ENCODE measurements around the gene NELFA. TPM values are rescaled to one million over a fixed set of nuclear protein-coding genes. Genes with fewer than 3 reads are reported as not detected.

NELFA gene
- total RNA-seq, 1 experiment from 2014 or later = 56.1 TPM

- 0 out of 2 replicates have a peak, but pooled peaks cover 2% of the 10 kb centered on the region for H4K20me1 ChIP-seq (ENCODE audit: insufficient read depth)
- ChIA-PET POLR2A (no interaction called here), RAD21 (ENCODE audit: low non-redundant PET in 1 of 2, low total read pairs in 2 of 2, uncharacterized antibody in 2 of 2, unreplicated experiment in 2 of 2) (no interaction called here), CTCF (no interaction called here)
- no peaks in the 10 kb centered on the region for H3K4me1 ChIP-seq (ENCODE audit: control insufficient read depth in 1 of 2, insufficient read depth in 2 of 2, low read length in 2 of 2)
- H3K27ac ChIP-seq (ENCODE audit: low read depth, low read length) = no peak overlapping the region
- H3K27me3 ChIP-seq (ENCODE audit: insufficient read depth, low read length) = no peaks in the 10 kb centered on the region
- TF ChIP-seq SIN3A (IDR thresholded peaks at IDR 0.05; ENCODE audit: low read depth) = no peak
- TF ChIP-seq FOSL1 (IDR thresholded peaks at IDR 0.05; ENCODE audit: low read depth) = no peak
- TF ChIP-seq EZH2phosphoT487 (IDR thresholded peaks at IDR 0.05; ENCODE audit: borderline replicate concordance) = no peak
- TF ChIP-seq TCF7L2 (IDR thresholded peaks at IDR 0.05; ENCODE audit: borderline replicate concordance, extremely low read depth, insufficient read depth, insufficient read length) = no peak
- TF ChIP-seq POLR2A (IDR thresholded peaks at IDR 0.05; ENCODE audit: borderline replicate concordance, extremely low read depth, insufficient read depth, insufficient read length) = no peak
- TF ChIP-seq JUND (IDR thresholded peaks at IDR 0.05) = no peak
- no peak for TF ChIP-seq ZFX (IDR thresholded peaks at IDR 0.05)
- H2AFZ ChIP-seq (ENCODE audit: low read depth, low read length, poor library complexity, severe bottlenecking) = no peak overlapping the region
- H3K9me2 ChIP-seq (ENCODE audit: insufficient read depth) = no peaks in the 10 kb centered on the region
- no peak for ATAC-seq
- intact Hi-C loops (cut with micrococcal nuclease) = no loop called here
- no peaks in the 10 kb centered on the region for H3K9me3 ChIP-seq (ENCODE audit: control insufficient read depth in 1 of 2, insufficient read depth in 1 of 2, low read depth in 1 of 2, low read length in 2 of 2)
- no peak overlapping the region for H3K9ac ChIP-seq (ENCODE audit: low read length)
- DNase-seq (ENCODE audit: low read depth, low spot score) = no peak
- BruUV-seq (replicated peaks) = no TSS peak
- H3K79me2 ChIP-seq (ENCODE audit: insufficient read depth, low read length) = peaks cover 14% of the 10 kb centered on the region
- H3K4me3 ChIP-seq (replicated peaks in 1 of 2; ENCODE audit: low read depth in 1 of 2, low read length in 2 of 2) = no peak overlapping the region
- H3K36me3 ChIP-seq (ENCODE audit: control insufficient read depth in 1 of 2, insufficient read depth in 2 of 2, low read length in 2 of 2) = peaks cover 23 to 53% of the 10 kb centered on the region in 2 experiments
- H3K4me2 ChIP-seq (ENCODE audit: low read length) = no peak overlapping the region
These were observed 56.1 kb downstream of the NELFA start for GRCh38 chr4:1952719-1953118.

GRCh38 chr4:1952058-1952700 lies 56.6 kb downstream of the NELFA start:
- intact Hi-C loops (cut with micrococcal nuclease) = no loop called here
- 0 out of 2 replicates have a peak, but pooled peaks cover 2% of the 10 kb centered on the region for H4K20me1 ChIP-seq (ENCODE audit: insufficient read depth)
- no peak overlapping the region for H3K4me2 ChIP-seq (ENCODE audit: low read length)
- peaks cover 16% of the 10 kb centered on the region for H3K79me2 ChIP-seq (ENCODE audit: insufficient read depth, low read length)
- DNase-seq (ENCODE audit: low read depth, low spot score) (no peak), ATAC-seq (no peak)
- no TSS peak for BruUV-seq (replicated peaks)
- no peak overlapping the region for H3K4me3 ChIP-seq (replicated peaks in 1 of 2; ENCODE audit: low read depth in 1 of 2, low read length in 2 of 2)
- RAD21 ChIA-PET (ENCODE audit: low non-redundant PET in 1 of 2, low total read pairs in 2 of 2, uncharacterized antibody in 2 of 2, unreplicated experiment in 2 of 2) = no interaction called here
- H3K27me3 ChIP-seq (ENCODE audit: insufficient read depth, low read length) = no peaks in the 10 kb centered on the region
- CTCF ChIA-PET = no interaction called here
- H3K9me3 ChIP-seq (ENCODE audit: control insufficient read depth in 1 of 2, insufficient read depth in 1 of 2, low read depth in 1 of 2, low read length in 2 of 2) = no peaks in the 10 kb centered on the region
- POLR2A ChIA-PET = no interaction called here
- no peaks in the 10 kb centered on the region for H3K4me1 ChIP-seq (ENCODE audit: control insufficient read depth in 1 of 2, insufficient read depth in 2 of 2, low read length in 2 of 2)
- no peaks in the 10 kb centered on the region for H3K9me2 ChIP-seq (ENCODE audit: insufficient read depth)
- H3K27ac ChIP-seq (ENCODE audit: low read depth, low read length) = no peak overlapping the region
- H3K36me3 ChIP-seq (ENCODE audit: control insufficient read depth in 1 of 2, insufficient read depth in 2 of 2, low read length in 2 of 2) = peaks cover 23 to 49% of the 10 kb centered on the region in 2 experiments
- H3K9ac ChIP-seq (ENCODE audit: low read length) = no peak overlapping the region
- H2AFZ ChIP-seq (ENCODE audit: low read depth, low read length, poor library complexity, severe bottlenecking) = no peak overlapping the region
- TF ChIP-seq FOSL1 (IDR thresholded peaks at IDR 0.05; ENCODE audit: low read depth) = no peak
- no peak for TF ChIP-seq ZFX (IDR thresholded peaks at IDR 0.05)
- no peak for TF ChIP-seq EZH2 (IDR thresholded peaks at IDR 0.05)
- TF ChIP-seq REST (IDR thresholded peaks at IDR 0.05; ENCODE audit: low read depth) = no peak
- TF ChIP-seq ZNF274 (IDR thresholded peaks at IDR 0.05; ENCODE audit: low read depth, low read length) = no peak
- no peak for TF ChIP-seq CBX3 (IDR thresholded peaks at IDR 0.05; ENCODE audit: low read depth)
- TF ChIP-seq POLR2A (IDR thresholded peaks at IDR 0.05; ENCODE audit: borderline replicate concordance, extremely low read depth, insufficient read depth, insufficient read length) = no peak
- TF ChIP-seq CTCF (IDR thresholded peaks at IDR 0.05 in 2 of 3, conservative IDR thresholded peaks at IDR 0.05 in 1 of 3; ENCODE audit: borderline replicate concordance in 1 of 3, insufficient read depth in 1 of 3, low read depth in 2 of 3, low read length in 2 of 3) = no peak
- no peak for TF ChIP-seq POLR2AphosphoS5 (IDR thresholded peaks at IDR 0.05; ENCODE audit: low read depth, low read length)
- no peak for TF ChIP-seq SIN3A (IDR thresholded peaks at IDR 0.05; ENCODE audit: low read depth)
- TF ChIP-seq TCF7L2 (IDR thresholded peaks at IDR 0.05; ENCODE audit: borderline replicate concordance, extremely low read depth, insufficient read depth, insufficient read length) = no peak
- no peak for TF ChIP-seq SP1 (IDR thresholded peaks at IDR 0.05; ENCODE audit: low read depth)
- no peak for TF ChIP-seq SRF (IDR thresholded peaks at IDR 0.05; ENCODE audit: low read depth)

Data from HCT116 (cell line).